KMS-11 (cell line): ENCODE measurements around the gene ADCYAP1.

Experiments
- H2AFZ ChIP-seq: fragments of 200-600 bp; sonication (generic); 2 replicates; pipeline ENCODE4 v1.6.1; 2016; ENCODE audit warnings: antibody characterized with exemption, mixed run types, low read depth
- H3K27ac ChIP-seq: fragments of 200-600 bp; sonication (generic); 2 replicates; pipeline ENCODE4 v1.6.1; 2016; ENCODE audit warnings: mild to moderate bottlenecking, mixed run types
- H3K27me3 ChIP-seq: fragments of 200-600 bp; sonication (generic); 2 replicates; pipeline ENCODE4 v1.6.1; 2017; ENCODE audit warnings: mild to moderate bottlenecking, low read depth, mixed run types, moderate library complexity; ENCODE audit not compliant: insufficient read depth
- H3K36me3 ChIP-seq: fragments of 200-600 bp; sonication (generic); 2 replicates; pipeline ENCODE4 v1.6.1; 2017; ENCODE audit warnings: mild to moderate bottlenecking, mixed run types; ENCODE audit not compliant: insufficient read depth
- H3K4me1 ChIP-seq: fragments of 200-600 bp; sonication (generic); 2 replicates; pipeline ENCODE4 v1.6.1; 2016; ENCODE audit warnings: mild to moderate bottlenecking, low read depth, mixed run types; ENCODE audit not compliant: poor library complexity, severe bottlenecking
- H3K4me2 ChIP-seq: fragments of 200-600 bp; sonication (generic); 2 replicates; pipeline ENCODE4 v1.7.0; 2016; ENCODE audit warnings: mild to moderate bottlenecking, mixed run types
- H3K4me3 ChIP-seq: fragments of 200-600 bp; sonication (generic); IDR thresholded peaks from 2 replicates; pipeline ENCODE4 v1.6.1; 2017; ENCODE audit warnings: low read depth, low read length, mixed read lengths; ENCODE audit not compliant: insufficient read depth
- H3K79me2 ChIP-seq: fragments of 200-600 bp; sonication (generic); 2 replicates; pipeline ENCODE4 v1.6.1; 2016; ENCODE audit warnings: low read depth, mixed run types; ENCODE audit not compliant: insufficient read depth
- H3K9ac ChIP-seq: fragments of 200-600 bp; sonication (generic); 2 replicates; pipeline ENCODE4 v1.6.1; 2016; ENCODE audit warnings: mild to moderate bottlenecking, mixed run types
- H4K20me1 ChIP-seq: fragments of 200-600 bp; sonication (generic); 2 replicates; pipeline ENCODE4 v1.6.1; 2016; ENCODE audit warnings: mild to moderate bottlenecking, mixed run types; ENCODE audit not compliant: insufficient read depth
- TF ChIP-seq, protein P1 (sequence below): fragments of 200-600 bp; sonication (generic); conservative IDR thresholded peaks from 2 replicates; pipeline ENCODE4 v1.6.1; 2017; ENCODE audit warnings: low read depth, mild to moderate bottlenecking, antibody characterized with exemption, low read length, moderate library complexity, mixed read lengths

Gene ADCYAP1

DNA sequence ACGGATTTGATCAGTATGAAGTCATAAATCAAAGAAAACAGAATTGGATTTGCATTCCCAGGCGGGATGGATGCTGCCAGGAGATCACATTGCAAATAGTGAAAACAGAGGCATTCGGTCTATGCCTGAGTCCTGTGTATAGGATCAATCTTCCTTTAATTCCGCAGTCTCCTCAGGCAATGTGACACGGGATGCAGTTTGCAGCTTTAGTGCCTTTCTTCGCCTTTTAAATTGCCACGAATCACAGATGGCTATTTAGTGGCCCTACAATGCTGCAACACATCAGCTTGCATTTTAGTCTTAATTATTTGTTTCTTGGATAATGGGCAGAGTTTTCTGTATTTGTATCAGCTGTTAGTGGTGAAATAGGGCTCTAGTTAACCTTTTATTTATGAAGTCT, 6.8 kb downstream of the ADCYAP1 start:
- no peak overlapping the region for H3K27ac ChIP-seq
- H3K4me3 ChIP-seq = no peak overlapping the region
- no peak overlapping the region for H3K9ac ChIP-seq
- H3K36me3 ChIP-seq = no peaks in the 10 kb centered on the region
- H2AFZ ChIP-seq = no peak overlapping the region
- H3K4me1 ChIP-seq = peaks cover 4% of the 10 kb centered on the region
- no peaks in the 10 kb centered on the region for H3K27me3 ChIP-seq
- no peak overlapping the region for H3K4me2 ChIP-seq
- no peaks in the 10 kb centered on the region for H4K20me1 ChIP-seq
- no peaks in the 10 kb centered on the region for H3K79me2 ChIP-seq
- TF ChIP-seq, protein P1, sequence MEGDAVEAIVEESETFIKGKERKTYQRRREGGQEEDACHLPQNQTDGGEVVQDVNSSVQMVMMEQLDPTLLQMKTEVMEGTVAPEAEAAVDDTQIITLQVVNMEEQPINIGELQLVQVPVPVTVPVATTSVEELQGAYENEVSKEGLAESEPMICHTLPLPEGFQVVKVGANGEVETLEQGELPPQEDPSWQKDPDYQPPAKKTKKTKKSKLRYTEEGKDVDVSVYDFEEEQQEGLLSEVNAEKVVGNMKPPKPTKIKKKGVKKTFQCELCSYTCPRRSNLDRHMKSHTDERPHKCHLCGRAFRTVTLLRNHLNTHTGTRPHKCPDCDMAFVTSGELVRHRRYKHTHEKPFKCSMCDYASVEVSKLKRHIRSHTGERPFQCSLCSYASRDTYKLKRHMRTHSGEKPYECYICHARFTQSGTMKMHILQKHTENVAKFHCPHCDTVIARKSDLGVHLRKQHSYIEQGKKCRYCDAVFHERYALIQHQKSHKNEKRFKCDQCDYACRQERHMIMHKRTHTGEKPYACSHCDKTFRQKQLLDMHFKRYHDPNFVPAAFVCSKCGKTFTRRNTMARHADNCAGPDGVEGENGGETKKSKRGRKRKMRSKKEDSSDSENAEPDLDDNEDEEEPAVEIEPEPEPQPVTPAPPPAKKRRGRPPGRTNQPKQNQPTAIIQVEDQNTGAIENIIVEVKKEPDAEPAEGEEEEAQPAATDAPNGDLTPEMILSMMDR = no peak

DNA sequence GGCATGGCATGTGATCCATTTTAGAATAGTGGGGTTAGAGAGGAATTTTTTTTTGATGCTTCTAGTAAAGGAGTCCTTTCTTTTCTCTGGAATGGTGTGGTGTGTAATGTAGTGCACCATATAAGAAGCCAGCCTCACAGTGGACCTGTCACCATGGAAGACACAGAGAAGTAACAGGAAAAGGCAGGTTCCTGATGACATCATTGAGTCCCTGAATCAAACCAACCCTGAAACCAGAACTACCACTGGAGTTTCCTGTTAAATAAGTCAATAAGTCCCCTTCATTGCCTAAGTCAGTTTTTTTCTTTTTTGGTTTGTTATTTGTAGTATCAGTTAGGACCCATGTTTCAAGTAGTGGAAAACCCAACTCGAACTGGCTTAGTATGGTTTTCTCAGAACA, 11.9 kb downstream of the ADCYAP1 start:
- Histone ChIP-seq H3K79me2 (no peaks in the 10 kb centered on the region), H3K4me2 (no peak overlapping the region), H2AFZ (no peak overlapping the region), H4K20me1 (no peaks in the 10 kb centered on the region), H3K9ac (no peak overlapping the region), H3K36me3 (no peaks in the 10 kb centered on the region), H3K27ac (no peak overlapping the region), H3K4me3 (no peak overlapping the region), H3K27me3 (no peaks in the 10 kb centered on the region), H3K4me1 (no peaks in the 10 kb centered on the region)
- TF ChIP-seq, protein P1 = no peak

DNA sequence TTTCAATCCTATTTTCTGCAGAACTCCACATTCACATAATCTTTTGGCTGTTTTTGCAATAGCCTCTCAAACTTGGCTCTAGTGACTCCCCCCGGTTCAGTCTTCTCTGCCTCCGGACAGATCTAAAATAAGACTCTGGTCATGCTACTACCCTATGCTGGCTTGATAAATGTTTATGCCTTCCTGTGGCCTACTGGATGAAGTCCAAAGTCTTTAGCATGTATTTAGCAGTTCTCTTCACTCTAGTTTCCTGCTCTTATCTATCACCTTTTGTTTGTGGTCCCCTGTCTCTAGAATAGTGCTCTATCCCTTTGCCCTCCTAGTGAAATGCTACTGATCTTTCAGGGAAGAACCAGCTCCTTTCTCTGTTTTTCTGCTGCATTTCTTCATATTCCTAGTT, 14.4 kb downstream of the ADCYAP1 start:
- H3K9ac ChIP-seq = no peak overlapping the region
- no peaks in the 10 kb centered on the region for H3K79me2 ChIP-seq
- no peak overlapping the region for H3K4me3 ChIP-seq
- no peaks in the 10 kb centered on the region for H3K36me3 ChIP-seq
- H3K4me2 ChIP-seq = no peak overlapping the region
- no peaks in the 10 kb centered on the region for H4K20me1 ChIP-seq
- H3K4me1 ChIP-seq = no peaks in the 10 kb centered on the region
- no peak overlapping the region for H3K27ac ChIP-seq
- no peaks in the 10 kb centered on the region for H3K27me3 ChIP-seq
- no peak overlapping the region for H2AFZ ChIP-seq
- TF ChIP-seq, protein P1 = no peak

DNA sequence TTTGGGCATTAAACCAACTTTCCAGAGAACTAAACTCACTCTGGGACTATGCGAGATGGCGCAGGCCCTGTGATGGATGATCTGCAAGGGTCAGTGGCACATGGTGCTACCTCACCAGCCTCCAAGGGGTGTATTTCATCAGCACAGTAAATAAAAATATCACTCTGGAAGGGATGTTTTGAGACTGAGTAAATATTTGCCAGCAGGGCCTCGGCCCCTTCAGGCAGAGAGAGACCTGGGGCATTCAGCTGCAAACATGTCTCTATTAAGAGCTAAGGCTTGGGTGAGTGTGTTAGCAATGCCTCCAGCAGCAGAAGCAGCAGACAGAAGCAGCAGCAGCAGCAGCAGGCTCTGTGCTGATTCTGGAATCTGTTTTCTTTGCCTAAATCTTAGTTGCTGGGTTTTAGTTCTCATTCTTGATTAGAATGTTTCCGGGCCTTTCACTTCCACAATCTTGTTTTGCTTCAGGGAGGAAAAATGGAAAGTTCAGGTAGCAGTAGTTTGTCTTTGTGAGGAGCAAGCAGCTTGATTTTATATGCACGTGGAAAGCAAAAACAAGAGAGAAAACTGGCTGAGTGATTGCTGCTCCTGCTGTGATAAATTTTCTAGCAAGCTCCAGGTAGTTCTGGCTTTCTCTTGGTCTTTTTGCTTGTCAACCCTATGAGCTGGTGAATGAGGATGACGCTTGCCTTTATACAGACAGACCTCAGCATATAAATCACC, 18.6 kb downstream of the ADCYAP1 start:
- H4K20me1 ChIP-seq = no peaks in the 10 kb centered on the region
- H3K36me3 ChIP-seq = no peaks in the 10 kb centered on the region
- TF ChIP-seq, protein P1 = no peak
- no peaks in the 10 kb centered on the region for H3K79me2 ChIP-seq
- no peak overlapping the region for H2AFZ ChIP-seq
- no peaks in the 10 kb centered on the region for H3K27me3 ChIP-seq
- H3K9ac ChIP-seq = no peak overlapping the region
- no peak overlapping the region for H3K27ac ChIP-seq
- no peaks in the 10 kb centered on the region for H3K4me1 ChIP-seq
- no peak overlapping the region for H3K4me2 ChIP-seq
- no peak overlapping the region for H3K4me3 ChIP-seq
